ENCODE data around the gene FNDC3B. TPM values are rescaled to one million over a fixed set of nuclear protein-coding genes. Genes with fewer than 3 reads are reported as not detected.
A peak's percentile ranks its signal among the peaks of the same experiment; 100 is the strongest.

FNDC3B gene
- total RNA-seq, 1 experiment from 2014 or later: 149 TPM

GRCh38 chr3:172201136-172201869 is 161.9 kb downstream of the FNDC3B start:
- Mint-ChIP-seq H3K9me3 (ENCODE audit: unreplicated experiment) (no peaks in the 10 kb centered on the region), H3K4me1 (ENCODE audit: insufficient read depth, unreplicated experiment) (peaks cover 39% of the 10 kb centered on the region), H3K36me3 (ENCODE audit: insufficient read depth, unreplicated experiment) (peaks cover 18% of the 10 kb centered on the region), H3K4me3 (ENCODE audit: unreplicated experiment) (peak overlapping the region; percentile 50), H3K27ac (ENCODE audit: low read depth, unreplicated experiment) (peak overlapping the region; percentile 89), H3K27me3 (ENCODE audit: insufficient read depth, unreplicated experiment) (no peaks in the 10 kb centered on the region)
- TF ChIP-seq CTCF (IDR thresholded peaks at IDR 0.05; ENCODE audit: unreplicated experiment): no peak
- POLR2A ChIA-PET: interaction anchor here (0.7 to 2.4 kb wide), 21 partner anchors 11 to 164 kb away, joined by 3 to 21 read pairs (median 4); no protein-coding TSS in a partner anchor
- peak; percentile 70 for DNase-seq (ENCODE audit: unreplicated experiment)
- CTCF ChIA-PET: interaction anchor here (0.5 to 2.7 kb wide), 13 partner anchors 11 to 406 kb away, joined by 3 to 11 read pairs (median 3); no protein-coding TSS in a partner anchor
- no TSS peak for BruUV-seq (replicated peaks)
- intact Hi-C loops (cut with micrococcal nuclease): no loop called here

GRCh38 chr3:172201870-172202236 is 162.5 kb downstream of the FNDC3B start:
- TF ChIP-seq CTCF (IDR thresholded peaks at IDR 0.05; ENCODE audit: unreplicated experiment): no peak
- Mint-ChIP-seq H3K9me3 (ENCODE audit: unreplicated experiment) (no peaks in the 10 kb centered on the region), H3K4me3 (ENCODE audit: unreplicated experiment) (peak overlapping the region; percentile 21), H3K27ac (ENCODE audit: low read depth, unreplicated experiment) (peak overlapping the region; percentile 89), H3K4me1 (ENCODE audit: insufficient read depth, unreplicated experiment) (peaks cover 39% of the 10 kb centered on the region), H3K36me3 (ENCODE audit: insufficient read depth, unreplicated experiment) (peaks cover 18% of the 10 kb centered on the region), H3K27me3 (ENCODE audit: insufficient read depth, unreplicated experiment) (no peaks in the 10 kb centered on the region)
- intact Hi-C loops (cut with micrococcal nuclease): no loop called here
- BruUV-seq (replicated peaks): no TSS peak
- CTCF ChIA-PET: interaction anchor here (0.5 to 2.7 kb wide), 12 partner anchors 11 to 407 kb away, joined by 3 to 11 read pairs (median 3); no protein-coding TSS in a partner anchor
- POLR2A ChIA-PET: interaction anchor here (0.7 to 2.4 kb wide), 18 partner anchors 11 to 165 kb away, joined by 3 to 21 read pairs (median 4); no protein-coding TSS in a partner anchor
- DNase-seq (ENCODE audit: unreplicated experiment): peak; percentile 61

- Mint-ChIP-seq H3K4me1 (ENCODE audit: insufficient read depth, unreplicated experiment) (peaks cover 39% of the 10 kb centered on the region), H3K4me3 (ENCODE audit: unreplicated experiment) (no peak overlapping the region), H3K27ac (ENCODE audit: low read depth, unreplicated experiment) (peak overlapping the region; percentile 89), H3K27me3 (ENCODE audit: insufficient read depth, unreplicated experiment) (no peaks in the 10 kb centered on the region), H3K36me3 (ENCODE audit: insufficient read depth, unreplicated experiment) (peaks cover 14% of the 10 kb centered on the region), H3K9me3 (ENCODE audit: unreplicated experiment) (no peaks in the 10 kb centered on the region)
- intact Hi-C loops (cut with micrococcal nuclease): no loop called here
- ChIA-PET POLR2A (interaction anchor here (1.1 to 2.4 kb wide), 3 partner anchors 9 to 105 kb away, joined by 3 to 21 read pairs (median 4); no protein-coding TSS in a partner anchor), CTCF (interaction anchor here (0.6 to 2.7 kb wide), 3 partner anchors 81 to 138 kb away, joined by 3 to 11 read pairs (median 3); no protein-coding TSS in a partner anchor)
- no TSS peak for BruUV-seq (replicated peaks)
- DNase-seq (ENCODE audit: unreplicated experiment): no peak
- no peak for TF ChIP-seq CTCF (IDR thresholded peaks at IDR 0.05; ENCODE audit: unreplicated experiment)
Observed at GRCh38 chr3:172202797-172203196, 163.4 kb downstream of the FNDC3B start.

GRCh38 chr3:172203522-172204258 is 164.3 kb downstream of the FNDC3B start:
- TF ChIP-seq CTCF (IDR thresholded peaks at IDR 0.05; ENCODE audit: unreplicated experiment): no peak
- intact Hi-C loops (cut with micrococcal nuclease): no loop called here
- peak overlapping the region; percentile 23 for H3K27ac Mint-ChIP-seq (ENCODE audit: low read depth, unreplicated experiment)
- DNase-seq (ENCODE audit: unreplicated experiment): no peak
- no peak overlapping the region for H3K4me3 Mint-ChIP-seq (ENCODE audit: unreplicated experiment)
- peaks cover 7% of the 10 kb centered on the region for H3K36me3 Mint-ChIP-seq (ENCODE audit: insufficient read depth, unreplicated experiment)
- H3K4me1 Mint-ChIP-seq (ENCODE audit: insufficient read depth, unreplicated experiment): peaks cover 39% of the 10 kb centered on the region
- BruUV-seq (replicated peaks): no TSS peak
- no peaks in the 10 kb centered on the region for H3K9me3 Mint-ChIP-seq (ENCODE audit: unreplicated experiment)
- POLR2A ChIA-PET: interaction anchor here (0.6 to 1.1 kb wide), 2 partner anchors 10 to 48 kb away, joined by 3 to 4 read pairs; no protein-coding TSS in a partner anchor
- CTCF ChIA-PET: interaction anchor here (0.6 kb wide), 1 partner anchor 82 kb away, joined by 3 read pairs; no protein-coding TSS in a partner anchor
- H3K27me3 Mint-ChIP-seq (ENCODE audit: insufficient read depth, unreplicated experiment): no peaks in the 10 kb centered on the region
